PC-9 (cell line): ENCODE data around the gene PABPC4L. TPM values are rescaled to one million over a fixed set of nuclear protein-coding genes. Genes with fewer than 3 reads are reported as not detected.

Source experiments
- Bru-seq: library from RNA; stranded (reverse); fragments of 400-500 nt; gene quantifications from one replicate; lab custom pipeline; 2021; lab: Mats Ljungman, UMichigan
- BruChase-seq, 2 experiments: library from RNA; stranded (reverse); fragments of 400-500 nt; gene quantifications; one replicate each; lab custom pipeline; 2021; lab: Mats Ljungman, UMichigan
- BruUV-seq: library from RNA; stranded (reverse); fragments of 400-500 nt; replicated peaks from 2 replicates; lab custom pipeline; 2021; lab: Mats Ljungman, UMichigan
- CTCF ChIA-PET: fragments of 300-600 bp; sonication (Branson Sonifier 250); formaldehyde crosslinking; loops from one replicate; lab custom pipeline; 2022; ENCODE audit warnings: antibody characterized with exemption; lab: Charles Lee
- POLR2A ChIA-PET: fragments of 300-600 bp; sonication (Branson Sonifier 250); formaldehyde crosslinking; loops from one replicate; lab custom pipeline; 2022; ENCODE audit warnings: antibody characterized with exemption; ENCODE audit not compliant: unreplicated experiment; lab: Charles Lee
- DNase-seq, 2 experiments: peaks; one replicate each; pipeline versions ENCODE4 v3.0.0 to v3.0.0-alpha.2; 2015 to 2022; ENCODE audit warnings: mixed read lengths in 1 of 2
- H2AFZ ChIP-seq: fragments of 200-600 bp; sonication (generic); 2 replicates; pipeline ENCODE4 v1.8.1; 2017; ENCODE audit warnings: antibody characterized with exemption
- H3F3A ChIP-seq: fragments of 200-600 bp; sonication (generic); 2 replicates; pipeline ENCODE4 v1.8.1; 2017; ENCODE audit warnings: antibody characterized with exemption, mild to moderate bottlenecking, low read depth; ENCODE audit not compliant: insufficient read depth
- H3K27ac ChIP-seq: fragments of 200-600 bp; sonication (generic); 2 replicates; pipeline ENCODE4 v1.6.1; 2016; ENCODE audit warnings: mixed run types
- H3K27me3 ChIP-seq: fragments of 200-600 bp; sonication (generic); 2 replicates; pipeline ENCODE4 v1.6.1; 2016; ENCODE audit warnings: low read depth, mixed run types; ENCODE audit not compliant: insufficient read depth
- H3K36me3 ChIP-seq: fragments of 200-600 bp; sonication (generic); 2 replicates; pipeline ENCODE4 v1.6.1; 2016; ENCODE audit warnings: low read depth, mixed run types
- H3K4me1 ChIP-seq: fragments of 200-600 bp; sonication (generic); replicated peaks from 2 replicates; pipeline ENCODE4 v1.6.1; 2016; ENCODE audit warnings: mixed run types; ENCODE audit not compliant: insufficient read depth
- H3K4me2 ChIP-seq: fragments of 200-600 bp; sonication (generic); 2 replicates; pipeline ENCODE4 v1.6.1; 2017; ENCODE audit warnings: mixed run types
- H3K4me3 ChIP-seq: fragments of 200-600 bp; sonication (generic); 2 replicates; pipeline ENCODE4 v1.6.1; 2016; ENCODE audit warnings: mixed run types
- H3K79me2 ChIP-seq: fragments of 200-600 bp; sonication (generic); 2 replicates; pipeline ENCODE4 v1.6.1; 2017; ENCODE audit warnings: low read depth, mixed run types
- H3K9me2 ChIP-seq: fragments of 200-600 bp; sonication (generic); 2 replicates; pipeline ENCODE4 v1.8.1; 2017; ENCODE audit warnings: mild to moderate bottlenecking; ENCODE audit not compliant: insufficient read depth
- H3K9me3 ChIP-seq: fragments of 200-600 bp; sonication (generic); 2 replicates; pipeline ENCODE4 v1.8.1; 2016; ENCODE audit warnings: low read depth; ENCODE audit not compliant: insufficient read depth
- H4K20me1 ChIP-seq: fragments of 200-600 bp; sonication (generic); 2 replicates; pipeline ENCODE4 v1.8.1; 2017; ENCODE audit not compliant: insufficient read depth
- CTCF ChIP-seq: fragments of 200-600 bp; sonication (generic); conservative IDR thresholded peaks from 2 replicates; pipeline ENCODE4 v1.6.1; 2017; ENCODE audit warnings: mixed run types, antibody characterized with exemption, mild to moderate bottlenecking, moderate library complexity
- EZH2 ChIP-seq: fragments of 200-600 bp; sonication (generic); IDR thresholded peaks from 2 replicates; pipeline ENCODE4 v1.8.0; 2017; ENCODE audit warnings: antibody characterized with exemption, low read depth
- intact Hi-C: fragments of 100-400 bp; cut with micrococcal nuclease; formaldehyde crosslinking; loops from one replicate; pipeline ENCODE4 v1.10.0; 2022; ENCODE audit not compliant: unreplicated experiment
- long read RNA-seq: library from polyadenylated mRNA; stranded (forward); transcript quantifications from one replicate; pipeline ENCODE4 v2.0.0, GENCODE V29; 2022
- total RNA-seq: library from RNA; stranded (reverse); gene quantifications from 2 replicates; pipeline ENCODE4 v1.2.3, GENCODE V29; 2021

The PABPC4L gene
- total RNA-seq (0.88 and 0.96 TPM in 2 replicates), Bru-seq, nascent RNA (percentile 45 among the genes with signal in this experiment), BruChase-seq, experiment 1, labeled RNA remaining after a 2-hour chase (percentile 54 among the genes with signal in this experiment), BruChase-seq, experiment 2, labeled RNA remaining after a 6-hour chase (percentile 42 among the genes with signal in this experiment)
- long read RNA-seq, result 0 reads

- no peak within 1 kb of the TSS for H3K27ac ChIP-seq
- H2AFZ ChIP-seq, result peak within 1 kb of the TSS; percentile 74; the same call in 1 of the 2 replicates
- BruUV-seq, result no TSS peak
- no peaks in the 10 kb centered on the region for H3K36me3 ChIP-seq
- no peaks in the 10 kb centered on the region for H3K4me1 ChIP-seq
- intact Hi-C loops, result no loop called here
- TF ChIP-seq CTCF (no peak), EZH2 (no peak)
- H3K4me2 ChIP-seq, result peak within 1 kb of the TSS; percentile 66
- ChIA-PET CTCF (no interaction called here), POLR2A (no interaction called here)
- no peaks in the 10 kb centered on the region for H3K27me3 ChIP-seq
- H3K79me2 ChIP-seq, result no peaks in the 10 kb centered on the region
- no peaks in the 10 kb centered on the region for H3F3A ChIP-seq
- H4K20me1 ChIP-seq, result no peaks in the 10 kb centered on the region
- peak in 1 of 2 experiments; percentile 56 for DNase-seq
- H3K9me2 ChIP-seq, result no peaks in the 10 kb centered on the region
- H3K9me3 ChIP-seq, result no peaks in the 10 kb centered on the region
- H3K4me3 ChIP-seq, result peak within 1 kb of the TSS; percentile 45; the same call in 1 of the 2 replicates
These were observed at the start of gene PABPC4L for GRCh38 chr4:134201216-134202161. Gene PABPC4L, minus strand, starts transcription at chr4:134201789. Its CDS starts 770 bp downstream, at chr4:134201019.

- no peak overlapping the region for H3K27ac ChIP-seq
- H2AFZ ChIP-seq, result no peak overlapping the region
- no TSS peak for BruUV-seq
- TF ChIP-seq EZH2 (no peak), CTCF (no peak)
- no peaks in the 10 kb centered on the region for H3K27me3 ChIP-seq
- DNase-seq, result no peak
- H3K4me3 ChIP-seq, result no peak overlapping the region
- ChIA-PET POLR2A (no interaction called here), CTCF (no interaction called here)
- no peaks in the 10 kb centered on the region for H4K20me1 ChIP-seq
- no peaks in the 10 kb centered on the region for H3K9me3 ChIP-seq
- no peaks in the 10 kb centered on the region for H3K36me3 ChIP-seq
- intact Hi-C loops, result no loop called here
- H3K79me2 ChIP-seq, result no peaks in the 10 kb centered on the region
- H3K9me2 ChIP-seq, result 0 out of 2 replicates have a peak, but pooled peaks cover 4% of the 10 kb centered on the region
- H3K4me2 ChIP-seq, result no peak overlapping the region
- no peaks in the 10 kb centered on the region for H3F3A ChIP-seq
- no peaks in the 10 kb centered on the region for H3K4me1 ChIP-seq
These were observed 49.7 kb upstream of the PABPC4L start for GRCh38 chr4:134251322-134251721.

- TF ChIP-seq EZH2 (no peak), CTCF (no peak)
- no peaks in the 10 kb centered on the region for H3K36me3 ChIP-seq
These were observed 42.4 kb upstream of the PABPC4L start for GRCh38 chr4:134243742-134244713.

More at GRCh38 chr4:134243742-134244713, 42.4 kb upstream of the PABPC4L start:
- H3F3A ChIP-seq, result no peaks in the 10 kb centered on the region
- no peaks in the 10 kb centered on the region for H3K9me2 ChIP-seq
- no peak overlapping the region for H3K27ac ChIP-seq
- H4K20me1 ChIP-seq, result no peaks in the 10 kb centered on the region
- H3K4me1 ChIP-seq, result no peaks in the 10 kb centered on the region
- no peaks in the 10 kb centered on the region for H3K9me3 ChIP-seq
- no peak overlapping the region for H3K4me2 ChIP-seq
- BruUV-seq, result no TSS peak
- no peaks in the 10 kb centered on the region for H3K79me2 ChIP-seq
- H2AFZ ChIP-seq, result no peak overlapping the region
- no peaks in the 10 kb centered on the region for H3K27me3 ChIP-seq
- intact Hi-C loops, result no loop called here
- H3K4me3 ChIP-seq, result no peak overlapping the region
- no peak for DNase-seq
- ChIA-PET POLR2A (no interaction called here), CTCF (no interaction called here)
